WTC11 (cell line): ENCODE data around the gene SENP3. TPM values are rescaled to one million over a fixed set of nuclear protein-coding genes. Genes with fewer than 3 reads are reported as not detected.

Experiments
- ATAC-seq: fragments of 200-7000 bp; cut with Tn5 transposase; 2 replicates; pipeline ENCODE4 v1.10.0; 2021; ENCODE audit warnings: mild to moderate bottlenecking, moderate library complexity
- CTCF ChIA-PET: fragments of 300-600 bp; sonication (Branson Sonifier 250); formaldehyde crosslinking; loops from one replicate; lab custom pipeline; 2021; ENCODE audit warnings: antibody characterized with exemption; lab: Charles Lee
- POLR2A ChIA-PET: fragments of 350-600 bp; sonication (Branson Sonifier 250); formaldehyde crosslinking; loops from one replicate; lab custom pipeline; 2021; ENCODE audit warnings: antibody characterized with exemption; lab: Charles Lee
- DNase-seq: peaks from one replicate; pipeline ENCODE4 v3.0.0; 2021; ENCODE audit warnings: low spot score
- H3K27ac Mint-ChIP-seq: 2 replicates; pipeline ENCODE4 v1.8.0; 2021; ENCODE audit warnings: mixed read lengths
- H3K27me3 Mint-ChIP-seq: 2 replicates; pipeline ENCODE4 v1.8.0; 2021; ENCODE audit warnings: low read depth, mild to moderate bottlenecking, moderate library complexity, mixed read lengths
- H3K36me3 Mint-ChIP-seq: 2 replicates; pipeline ENCODE4 v1.8.0; 2021; ENCODE audit warnings: mixed read lengths
- H3K4me1 Mint-ChIP-seq: 2 replicates; pipeline ENCODE4 v1.8.0; 2022; ENCODE audit warnings: mixed read lengths
- H3K4me3 Mint-ChIP-seq: 2 replicates; pipeline ENCODE4 v1.8.0; 2021; ENCODE audit warnings: mild to moderate bottlenecking, moderate library complexity, mixed read lengths
- H3K9me3 Mint-ChIP-seq: 2 replicates; pipeline ENCODE4 v1.8.0; 2021; ENCODE audit warnings: mixed read lengths
- AR ChIP-seq: fragments of 250-450 bp; sonication (Bioruptor Pico); IDR thresholded peaks from 2 replicates; pipeline ENCODE4 v1.9.0; 2021; ENCODE audit warnings: mild to moderate bottlenecking
- ARID4B ChIP-seq: sonication (generic); formaldehyde crosslinking; IDR thresholded peaks from 2 replicates; pipeline ENCODE4 v1.8.0; 2023; ENCODE audit warnings: missing genetic modification reagents, mild to moderate bottlenecking, borderline replicate concordance
- ATF6 ChIP-seq: sonication (generic); formaldehyde crosslinking; IDR thresholded peaks from 2 replicates; pipeline ENCODE4 v1.8.1; 2023; ENCODE audit warnings: mild to moderate bottlenecking, missing genetic modification reagents
- E2F5 ChIP-seq: sonication (generic); formaldehyde crosslinking; IDR thresholded peaks from 2 replicates; pipeline ENCODE4 v1.8.1; 2022; ENCODE audit warnings: mild to moderate bottlenecking, moderate library complexity, missing genetic modification reagents
- FOXP1 ChIP-seq: sonication (generic); formaldehyde crosslinking; IDR thresholded peaks from 2 replicates; pipeline ENCODE4 v1.8.0; 2022; ENCODE audit warnings: missing genetic modification reagents, mild to moderate bottlenecking, moderate library complexity, borderline replicate concordance
- HMGA2 ChIP-seq: fragments of 250-450 bp; sonication (Bioruptor Pico); IDR thresholded peaks from 2 replicates; pipeline ENCODE4 v1.4.0; 2021; ENCODE audit warnings: mild to moderate bottlenecking, moderate library complexity
- MAX ChIP-seq: sonication (generic); formaldehyde crosslinking; IDR thresholded peaks from 2 replicates; pipeline ENCODE4 v1.8.0; 2022; ENCODE audit warnings: mild to moderate bottlenecking, missing genetic modification reagents
- NR1H2 ChIP-seq: sonication (generic); formaldehyde crosslinking; IDR thresholded peaks from 2 replicates; pipeline ENCODE4 v1.9.0; 2021; ENCODE audit warnings: mild to moderate bottlenecking, moderate library complexity, missing genetic modification reagents
- TP53 ChIP-seq: sonication (generic); formaldehyde crosslinking; IDR thresholded peaks from 2 replicates; pipeline ENCODE4 v1.8.1; 2023; ENCODE audit warnings: mild to moderate bottlenecking, missing genetic modification reagents
- ZBTB43 ChIP-seq: sonication (generic); formaldehyde crosslinking; IDR thresholded peaks from 2 replicates; pipeline ENCODE4 v1.8.1; 2023; ENCODE audit warnings: mild to moderate bottlenecking, missing genetic modification reagents
- ZNF232 ChIP-seq: sonication (generic); formaldehyde crosslinking; IDR thresholded peaks from 2 replicates; pipeline ENCODE4 v1.8.0; 2022; ENCODE audit warnings: mild to moderate bottlenecking, missing genetic modification reagents
- ZNF425 ChIP-seq: fragments of 250-450 bp; sonication (Bioruptor Pico); conservative IDR thresholded peaks from 2 replicates; pipeline ENCODE4 v1.9.0; 2021; ENCODE audit warnings: mild to moderate bottlenecking
- ZNF512 ChIP-seq: sonication (generic); formaldehyde crosslinking; IDR thresholded peaks from 2 replicates; pipeline ENCODE4 v1.8.1; 2022; ENCODE audit warnings: missing genetic modification reagents, borderline replicate concordance
- ZNF532 ChIP-seq: fragments of 250-450 bp; sonication (Bioruptor Pico); IDR thresholded peaks from 2 replicates; pipeline ENCODE4 v1.9.0; 2021; ENCODE audit warnings: mild to moderate bottlenecking, borderline replicate concordance
- total RNA-seq: library from RNA; stranded (reverse); gene quantifications from 3 replicates; pipeline ENCODE4 v1.2.3, GENCODE V29; 2021

The SENP3 gene
- total RNA-seq, 1 experiment from 2014 or later: 85.4 TPM

- no peak for ATAC-seq
- Mint-ChIP-seq H3K4me1 (peaks cover 19% of the 10 kb centered on the region), H3K27ac (no peak overlapping the region), H3K36me3 (peaks cover 65% of the 10 kb centered on the region), H3K27me3 (no peaks in the 10 kb centered on the region), H3K9me3 (no peaks in the 10 kb centered on the region), H3K4me3 (no peak overlapping the region)
- no peak for DNase-seq
- ChIA-PET POLR2A (interaction anchor here (0.6 kb wide), 1 partner anchor 54 kb away, joined by 6 read pairs; no protein-coding TSS in a partner anchor), CTCF (interaction anchor here (0.6 to 3.4 kb wide), 4 partner anchors 9 to 44 kb away, joined by 3 to 22 read pairs (median 3); partner anchors contain the start of gene SOX15)
- TF ChIP-seq HMGA2 (CRISPR knock-in tag) (no peak), TP53 (CRISPR knock-in tag) (no peak), AR (CRISPR knock-in tag) (no peak), ZNF232 (CRISPR knock-in tag) (no peak), ARID4B (CRISPR knock-in tag) (no peak), ZBTB43 (CRISPR knock-in tag) (no peak), ATF6 (CRISPR knock-in tag) (no peak), E2F5 (CRISPR knock-in tag) (no peak), MAX (CRISPR knock-in tag) (no peak), FOXP1 (CRISPR knock-in tag) (no peak), NR1H2 (CRISPR knock-in tag) (no peak), ZNF532 (CRISPR knock-in tag) (no peak), ZNF512 (CRISPR knock-in tag) (no peak), ZNF425 (no peak)
Observed at GRCh38 chr17:7569571-7569970, 7.9 kb downstream of the SENP3 start.
